ENCODE measurements around the gene DUSP10. TPM values are rescaled to one million over a fixed set of nuclear protein-coding genes. Genes with fewer than 3 reads are reported as not detected.

The DUSP10 gene
- total RNA-seq (2014; rRNA removed): 43.4 and 50.7 TPM in 2 replicates
- polyA plus RNA-seq (2012): 18.8 TPM

GRCh38 chr1:221741703-221742554 is at the start of gene DUSP10:
Gene DUSP10 (minus strand): TSS chr1:221742089. CDS start chr1:221739744, 2,345 bp downstream.
- peak; percentile 100 for DNase-seq (ENCODE audit: low read depth)

GRCh38 chr1:221788466-221788865 is 46.6 kb upstream of the DUSP10 start:
- no peak for DNase-seq (ENCODE audit: low read depth)

- no peak for DNase-seq (ENCODE audit: low read depth)
Measured at GRCh38 chr1:221786647-221787046, 44.8 kb upstream of the DUSP10 start.

- no peak for DNase-seq (ENCODE audit: low read depth)
Measured at GRCh38 chr1:221783936-221784335, 42.0 kb upstream of the DUSP10 start.

- DNase-seq (ENCODE audit: low read depth): no peak
Measured at GRCh38 chr1:221783437-221783836, 41.5 kb upstream of the DUSP10 start.

- DNase-seq (ENCODE audit: low read depth): no peak
Measured at GRCh38 chr1:221782970-221783369, 41.1 kb upstream of the DUSP10 start.

- no peak for DNase-seq (ENCODE audit: low read depth)
Measured at GRCh38 chr1:221782477-221782876, 40.6 kb upstream of the DUSP10 start.

- no peak for DNase-seq (ENCODE audit: low read depth)
Measured at GRCh38 chr1:221781102-221781755, 39.3 kb upstream of the DUSP10 start.

- no peak for DNase-seq (ENCODE audit: low read depth)
Measured at GRCh38 chr1:221780175-221780574, 38.3 kb upstream of the DUSP10 start.

- no peak for DNase-seq (ENCODE audit: low read depth)
Measured at GRCh38 chr1:221779771-221780170, 37.9 kb upstream of the DUSP10 start.

GRCh38 chr1:221778535-221779142 is 36.8 kb upstream of the DUSP10 start:
- DNase-seq (ENCODE audit: low read depth): no peak

- DNase-seq (ENCODE audit: low read depth): no peak
Measured at GRCh38 chr1:221778125-221778524, 36.2 kb upstream of the DUSP10 start.

- no peak for DNase-seq (ENCODE audit: low read depth)
Measured at GRCh38 chr1:221777431-221778072, 35.7 kb upstream of the DUSP10 start.

GRCh38 chr1:221776495-221777301 is 34.8 kb upstream of the DUSP10 start:
- DNase-seq (ENCODE audit: low read depth): no peak

- DNase-seq (ENCODE audit: low read depth): no peak
Measured at GRCh38 chr1:221775206-221775605, 33.3 kb upstream of the DUSP10 start.

- DNase-seq (ENCODE audit: low read depth): no peak
Measured at GRCh38 chr1:221774054-221774842, 32.4 kb upstream of the DUSP10 start.

- no peak for DNase-seq (ENCODE audit: low read depth)
Measured at GRCh38 chr1:221773383-221773782, 31.5 kb upstream of the DUSP10 start.

GRCh38 chr1:221772117-221772516 is 30.2 kb upstream of the DUSP10 start:
- no peak for DNase-seq (ENCODE audit: low read depth)

GRCh38 chr1:221768444-221769066 is 26.7 kb upstream of the DUSP10 start:
- no peak for DNase-seq (ENCODE audit: low read depth)

- DNase-seq (ENCODE audit: low read depth): peak; percentile 74
Measured at GRCh38 chr1:221766210-221766609, 24.3 kb upstream of the DUSP10 start.

All from LHCN-M2 (cell line).